ENCODE measurements around the gene PLCH1.
"Not testable (repeated sequence)": the region's sequence is repeated elsewhere in the genome, so short reads cannot be mapped to it uniquely, and the experiment has no call there.

The PLCH1 gene

DNA sequence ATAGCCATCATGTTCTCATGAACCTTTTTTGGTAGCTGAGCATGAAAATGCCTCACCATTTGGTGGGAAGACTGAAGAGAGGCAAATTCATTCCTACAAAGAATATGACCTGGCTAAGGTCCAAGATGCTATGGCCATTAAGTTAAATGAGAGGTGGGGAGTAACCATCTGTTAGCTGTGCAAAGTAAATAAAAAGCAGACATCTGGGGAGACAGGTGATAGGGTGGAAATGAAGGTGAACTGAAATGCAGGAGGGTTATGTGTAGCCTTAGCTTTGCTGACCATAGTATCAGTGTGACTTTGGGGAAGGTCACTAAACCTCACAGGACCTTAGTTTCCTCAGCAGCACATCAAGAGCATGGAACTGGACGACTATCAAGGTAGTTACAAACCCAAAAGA is 340.4 kb downstream of the PLCH1 start:
- no peaks in the 10 kb centered on the region for H3K79me2 ChIP-seq (ENCODE audit: low read length)
- TF ChIP-seq, protein P1, sequence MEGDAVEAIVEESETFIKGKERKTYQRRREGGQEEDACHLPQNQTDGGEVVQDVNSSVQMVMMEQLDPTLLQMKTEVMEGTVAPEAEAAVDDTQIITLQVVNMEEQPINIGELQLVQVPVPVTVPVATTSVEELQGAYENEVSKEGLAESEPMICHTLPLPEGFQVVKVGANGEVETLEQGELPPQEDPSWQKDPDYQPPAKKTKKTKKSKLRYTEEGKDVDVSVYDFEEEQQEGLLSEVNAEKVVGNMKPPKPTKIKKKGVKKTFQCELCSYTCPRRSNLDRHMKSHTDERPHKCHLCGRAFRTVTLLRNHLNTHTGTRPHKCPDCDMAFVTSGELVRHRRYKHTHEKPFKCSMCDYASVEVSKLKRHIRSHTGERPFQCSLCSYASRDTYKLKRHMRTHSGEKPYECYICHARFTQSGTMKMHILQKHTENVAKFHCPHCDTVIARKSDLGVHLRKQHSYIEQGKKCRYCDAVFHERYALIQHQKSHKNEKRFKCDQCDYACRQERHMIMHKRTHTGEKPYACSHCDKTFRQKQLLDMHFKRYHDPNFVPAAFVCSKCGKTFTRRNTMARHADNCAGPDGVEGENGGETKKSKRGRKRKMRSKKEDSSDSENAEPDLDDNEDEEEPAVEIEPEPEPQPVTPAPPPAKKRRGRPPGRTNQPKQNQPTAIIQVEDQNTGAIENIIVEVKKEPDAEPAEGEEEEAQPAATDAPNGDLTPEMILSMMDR (IDR thresholded peaks at IDR 0.05; ENCODE audit: low read depth, low read length) = no peak
- TF ChIP-seq EZH2phosphoT487 (IDR thresholded peaks at IDR 0.05; ENCODE audit: low read depth) = no peak
- H3K9me3 ChIP-seq (ENCODE audit: insufficient read depth, low read length) = no peaks in the 10 kb centered on the region
- no peak overlapping the region for H3K27ac ChIP-seq (ENCODE audit: low read length)
- no peaks in the 10 kb centered on the region for H3K36me3 ChIP-seq (replicated peaks; ENCODE audit: low read depth, low read length)
- H2AFZ ChIP-seq (ENCODE audit: low read depth, low read length) = no peak overlapping the region
- H3K4me2 ChIP-seq (ENCODE audit: low read length) = no peak overlapping the region
- no peak overlapping the region for H3K9ac ChIP-seq (ENCODE audit: low read length)
- no peaks in the 10 kb centered on the region for H3K4me1 ChIP-seq (ENCODE audit: low read length)
- no peak overlapping the region for H3K4me3 ChIP-seq (ENCODE audit: low read length)
- H3K27me3 ChIP-seq (ENCODE audit: low read depth, low read length) = no peaks in the 10 kb centered on the region
- no peaks in the 10 kb centered on the region for H4K20me1 ChIP-seq (ENCODE audit: insufficient read depth, low read length)

DNA sequence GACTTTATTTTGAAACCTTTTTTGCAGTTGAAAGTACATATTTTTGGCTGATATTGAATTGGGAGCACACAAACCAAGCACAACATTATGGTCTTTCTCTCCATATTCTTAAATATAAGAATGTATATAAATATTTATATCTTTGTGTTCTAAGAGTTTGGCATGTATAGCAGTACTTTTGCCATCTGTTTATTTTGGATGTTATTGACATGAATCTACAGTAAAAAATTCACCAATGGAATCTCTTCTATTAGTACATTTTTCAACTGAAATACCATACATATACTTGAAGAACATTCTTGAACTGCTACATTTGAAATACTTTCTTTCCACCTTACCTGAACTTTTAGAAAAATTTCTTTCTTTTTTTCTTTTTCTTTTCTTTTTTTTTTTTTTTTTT is 342.2 kb downstream of the PLCH1 start:
- Histone ChIP-seq H3K27me3 (ENCODE audit: low read depth, low read length) (no peaks in the 10 kb centered on the region), H3K4me2 (ENCODE audit: low read length) (no peak overlapping the region), H3K4me1 (ENCODE audit: low read length) (no peaks in the 10 kb centered on the region), H3K9me3 (ENCODE audit: insufficient read depth, low read length) (no peaks in the 10 kb centered on the region), H3K79me2 (ENCODE audit: low read length) (no peaks in the 10 kb centered on the region), H3K27ac (ENCODE audit: low read length) (no peak overlapping the region), H3K36me3 (replicated peaks; ENCODE audit: low read depth, low read length) (no peaks in the 10 kb centered on the region), H3K9ac (ENCODE audit: low read length) (no peak overlapping the region), H4K20me1 (ENCODE audit: insufficient read depth, low read length) (no peaks in the 10 kb centered on the region), H3K4me3 (ENCODE audit: low read length) (no peak overlapping the region), H2AFZ (ENCODE audit: low read depth, low read length) (no peak overlapping the region)
- TF ChIP-seq EZH2phosphoT487 (IDR thresholded peaks at IDR 0.05; ENCODE audit: low read depth) = no peak
- TF ChIP-seq, protein P1 (IDR thresholded peaks at IDR 0.05; ENCODE audit: low read depth, low read length) = no peak

DNA sequence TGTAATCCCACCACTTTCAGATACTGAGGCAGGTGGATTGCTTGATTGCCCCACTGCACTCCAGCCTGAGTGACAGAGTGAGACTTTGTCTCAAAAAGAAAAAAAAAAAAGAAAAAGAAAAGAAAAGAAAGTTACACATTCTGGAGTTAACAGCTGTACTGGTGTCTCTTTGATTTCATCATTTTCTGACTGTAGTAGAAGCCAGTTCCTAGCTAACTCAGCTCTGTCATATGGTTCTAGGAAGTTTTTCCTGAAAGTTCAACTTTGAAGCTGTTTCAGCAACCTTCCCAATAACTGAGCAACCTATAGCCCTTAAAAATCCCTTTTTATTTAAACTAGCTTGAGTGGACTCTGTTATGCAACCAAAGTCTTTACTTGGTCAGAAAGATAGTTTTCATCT is 346.8 kb downstream of the PLCH1 start:
- H3K4me3 ChIP-seq (ENCODE audit: low read length) = no peak overlapping the region
- no peak overlapping the region for H3K4me2 ChIP-seq (ENCODE audit: low read length)
- H2AFZ ChIP-seq (ENCODE audit: low read depth, low read length) = no peak overlapping the region
- TF ChIP-seq EZH2phosphoT487 (IDR thresholded peaks at IDR 0.05; ENCODE audit: low read depth) = no peak
- TF ChIP-seq, protein P1 (IDR thresholded peaks at IDR 0.05; ENCODE audit: low read depth, low read length) = no peak
- H3K4me1 ChIP-seq (ENCODE audit: low read length) = no peaks in the 10 kb centered on the region
- no peaks in the 10 kb centered on the region for H3K27me3 ChIP-seq (ENCODE audit: low read depth, low read length)
- no peak overlapping the region for H3K9ac ChIP-seq (ENCODE audit: low read length)
- no peaks in the 10 kb centered on the region for H3K9me3 ChIP-seq (ENCODE audit: insufficient read depth, low read length)
- no peak overlapping the region for H3K27ac ChIP-seq (ENCODE audit: low read length)
- H4K20me1 ChIP-seq (ENCODE audit: insufficient read depth, low read length) = no peaks in the 10 kb centered on the region
- H3K36me3 ChIP-seq (replicated peaks; ENCODE audit: low read depth, low read length) = no peaks in the 10 kb centered on the region
- H3K79me2 ChIP-seq (ENCODE audit: low read length) = no peaks in the 10 kb centered on the region

DNA sequence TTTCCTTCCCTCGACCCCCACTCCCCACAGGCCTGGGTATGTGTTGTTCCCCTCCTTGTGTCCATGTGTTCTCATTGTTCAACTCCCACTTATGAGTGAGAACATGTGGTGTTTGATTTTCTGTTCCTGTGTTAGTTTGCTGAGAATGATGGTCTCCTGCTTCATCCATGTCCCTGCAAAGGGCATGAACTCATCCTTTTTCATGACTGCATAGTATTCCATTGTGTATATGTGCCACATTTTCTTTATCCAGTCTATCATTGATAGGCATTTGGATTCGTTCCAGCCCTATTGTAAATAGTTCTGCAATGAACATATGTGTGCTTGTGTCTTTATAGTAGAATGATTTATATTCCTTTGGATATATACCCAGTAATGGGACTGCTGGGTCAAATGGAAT is 350.0 kb downstream of the PLCH1 start:
- not testable (repeated sequence) for H3K36me3 ChIP-seq (replicated peaks; ENCODE audit: low read depth, low read length); H3K79me2 ChIP-seq (ENCODE audit: low read length); H3K4me3 ChIP-seq (ENCODE audit: low read length); H3K9ac ChIP-seq (ENCODE audit: low read length); H2AFZ ChIP-seq (ENCODE audit: low read depth, low read length); H3K27ac ChIP-seq (ENCODE audit: low read length); H3K27me3 ChIP-seq (ENCODE audit: low read depth, low read length); H3K9me3 ChIP-seq (ENCODE audit: insufficient read depth, low read length); H3K4me1 ChIP-seq (ENCODE audit: low read length); H4K20me1 ChIP-seq (ENCODE audit: insufficient read depth, low read length); H3K4me2 ChIP-seq (ENCODE audit: low read length)

DNA sequence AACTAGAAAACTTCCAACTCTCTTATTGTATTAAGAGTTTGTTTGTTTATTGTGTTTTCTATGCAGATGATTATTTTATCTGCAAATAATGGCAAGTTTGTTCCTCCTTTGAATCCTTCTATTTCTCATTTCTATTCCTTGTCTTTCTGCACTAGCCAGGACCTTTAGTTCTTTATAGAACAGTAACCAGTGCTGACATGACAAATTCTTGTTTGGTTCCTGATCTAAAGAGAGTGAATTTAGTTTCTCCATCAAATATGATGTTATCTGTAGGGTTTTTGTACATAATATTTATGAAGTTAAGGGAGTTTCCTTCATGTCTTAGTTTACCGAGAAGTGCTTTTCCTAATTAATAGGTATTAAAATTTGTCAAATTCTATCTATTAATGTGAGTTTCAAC is 350.6 kb downstream of the PLCH1 start:
- Histone ChIP-seq H4K20me1 (ENCODE audit: insufficient read depth, low read length) (no peaks in the 10 kb centered on the region), H3K4me3 (ENCODE audit: low read length) (no peak overlapping the region)

More for the DNA sequence above, 350.6 kb downstream of the PLCH1 start:
- H2AFZ ChIP-seq (ENCODE audit: low read depth, low read length) = no peak overlapping the region
- H3K27me3 ChIP-seq (ENCODE audit: low read depth, low read length) = no peaks in the 10 kb centered on the region
- H3K4me1 ChIP-seq (ENCODE audit: low read length) = no peaks in the 10 kb centered on the region
- H3K4me2 ChIP-seq (ENCODE audit: low read length) = no peak overlapping the region
- H3K9me3 ChIP-seq (ENCODE audit: insufficient read depth, low read length) = no peaks in the 10 kb centered on the region
- TF ChIP-seq EZH2phosphoT487 (IDR thresholded peaks at IDR 0.05; ENCODE audit: low read depth) = no peak
- TF ChIP-seq, protein P1 (IDR thresholded peaks at IDR 0.05; ENCODE audit: low read depth, low read length) = no peak
- H3K9ac ChIP-seq (ENCODE audit: low read length) = no peak overlapping the region
- H3K36me3 ChIP-seq (replicated peaks; ENCODE audit: low read depth, low read length) = no peaks in the 10 kb centered on the region
- H3K79me2 ChIP-seq (ENCODE audit: low read length) = no peaks in the 10 kb centered on the region
- no peak overlapping the region for H3K27ac ChIP-seq (ENCODE audit: low read length)
